Left ventricle myocardium inferior (tissue), 1 donor: ENCODE measurements around the gene DENND4A. TPM values are rescaled to one million over a fixed set of nuclear protein-coding genes. Genes with fewer than 3 reads are reported as not detected.

Experiments
- DNase-seq: peaks from one replicate; pipeline ENCODE4 v3.0.0-alpha.2; 2020
- H3K27ac ChIP-seq: fragments of 200-600 bp; replicated peaks from 2 replicates; pipeline ENCODE4 v1.8.0; 2021
- H3K27me3 ChIP-seq: fragments of 200-600 bp; 2 replicates; pipeline ENCODE4 v1.8.0; 2021; ENCODE audit warnings: low read depth
- H3K36me3 ChIP-seq: fragments of 200-600 bp; 2 replicates; pipeline ENCODE4 v1.8.0; 2021
- H3K4me1 ChIP-seq: fragments of 200-600 bp; 2 replicates; pipeline ENCODE4 v1.8.0; 2021
- H3K4me3 ChIP-seq: fragments of 200-600 bp; 2 replicates; pipeline ENCODE4 v1.8.0; 2021; ENCODE audit warnings: mild to moderate bottlenecking, moderate library complexity
- H3K9me3 ChIP-seq: fragments of 200-600 bp; replicated peaks from 2 replicates; pipeline ENCODE4 v1.8.0; 2021
- intact Hi-C: fragments of 100-400 bp; cut with micrococcal nuclease; formaldehyde crosslinking; loops from one replicate; pipeline ENCODE4 v1.11.0; 2022
- total RNA-seq: library from RNA; stranded (reverse); fragmentation: NEBNext Ultra II Directional; extraction: Animal tissue kit (Norgen Biotek cat#: 25700); gene quantifications from one replicate; pipeline ENCODE4 v1.2.1, GENCODE V29; 2021
- TF ChIP-seq, protein P1 (sequence below): fragments of 200-600 bp; IDR thresholded peaks from 2 replicates; pipeline ENCODE4 v1.8.0; 2021; ENCODE audit warnings: antibody characterized with exemption, mild to moderate bottlenecking, borderline replicate concordance
- donor health status: DM: no; HTN: yes; CAD: no; lungs with severe emphysema.

DENND4A gene
- total RNA-seq, 1 donor from 2014 or later, result 13.5 TPM

DNA sequence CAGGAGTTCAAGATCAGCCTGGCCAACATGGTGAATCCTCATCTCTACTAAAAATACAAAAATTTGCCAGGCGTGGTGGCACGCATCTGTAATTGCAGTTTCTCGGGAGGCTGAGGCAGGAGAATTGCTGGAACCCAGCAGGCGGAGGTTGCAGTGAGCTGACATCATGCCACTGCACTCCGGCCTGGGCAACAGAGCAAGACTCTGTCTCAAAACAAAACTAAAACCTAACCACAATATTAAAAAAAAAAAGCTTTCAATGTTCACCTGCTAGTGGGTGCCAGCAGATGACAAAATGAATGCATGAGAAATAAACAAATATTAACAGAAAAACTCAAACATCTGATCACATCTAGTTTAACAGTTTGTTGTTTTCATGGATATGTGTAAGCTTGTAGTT, 161.3 kb downstream of the DENND4A start:
- H3K4me1 ChIP-seq, result no peaks in the 10 kb centered on the region
- no peaks in the 10 kb centered on the region for H3K36me3 ChIP-seq
- intact Hi-C loops, result no loop called here
- H3K4me3 ChIP-seq, result no peak overlapping the region
- DNase-seq, result no peak
- TF ChIP-seq, protein P1, sequence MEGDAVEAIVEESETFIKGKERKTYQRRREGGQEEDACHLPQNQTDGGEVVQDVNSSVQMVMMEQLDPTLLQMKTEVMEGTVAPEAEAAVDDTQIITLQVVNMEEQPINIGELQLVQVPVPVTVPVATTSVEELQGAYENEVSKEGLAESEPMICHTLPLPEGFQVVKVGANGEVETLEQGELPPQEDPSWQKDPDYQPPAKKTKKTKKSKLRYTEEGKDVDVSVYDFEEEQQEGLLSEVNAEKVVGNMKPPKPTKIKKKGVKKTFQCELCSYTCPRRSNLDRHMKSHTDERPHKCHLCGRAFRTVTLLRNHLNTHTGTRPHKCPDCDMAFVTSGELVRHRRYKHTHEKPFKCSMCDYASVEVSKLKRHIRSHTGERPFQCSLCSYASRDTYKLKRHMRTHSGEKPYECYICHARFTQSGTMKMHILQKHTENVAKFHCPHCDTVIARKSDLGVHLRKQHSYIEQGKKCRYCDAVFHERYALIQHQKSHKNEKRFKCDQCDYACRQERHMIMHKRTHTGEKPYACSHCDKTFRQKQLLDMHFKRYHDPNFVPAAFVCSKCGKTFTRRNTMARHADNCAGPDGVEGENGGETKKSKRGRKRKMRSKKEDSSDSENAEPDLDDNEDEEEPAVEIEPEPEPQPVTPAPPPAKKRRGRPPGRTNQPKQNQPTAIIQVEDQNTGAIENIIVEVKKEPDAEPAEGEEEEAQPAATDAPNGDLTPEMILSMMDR, result no peak
- no peaks in the 10 kb centered on the region for H3K9me3 ChIP-seq
- no peak overlapping the region for H3K27ac ChIP-seq
- no peaks in the 10 kb centered on the region for H3K27me3 ChIP-seq

DNA sequence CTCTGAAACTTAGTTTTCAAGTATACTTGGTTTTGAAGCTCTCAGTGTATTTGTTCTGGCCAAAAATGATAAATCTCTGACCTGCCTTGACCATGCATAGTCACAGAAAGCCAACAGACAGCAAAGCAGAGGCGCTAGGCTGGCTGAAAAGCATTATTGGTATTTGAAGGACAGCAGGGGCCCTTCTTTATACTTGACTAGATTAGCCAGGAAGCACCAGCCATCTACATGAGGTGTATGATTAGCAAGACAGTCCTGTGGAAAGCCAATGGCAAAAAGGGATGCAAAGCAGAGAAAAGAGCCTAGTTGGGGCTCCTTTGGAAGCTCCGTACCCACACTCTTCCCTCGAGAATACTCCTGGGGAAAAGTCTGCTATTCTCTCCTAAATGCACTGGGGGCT, 162.5 kb downstream of the DENND4A start:
- H3K4me3 ChIP-seq, result no peak overlapping the region
- intact Hi-C loops, result no loop called here
- TF ChIP-seq, protein P1, result no peak
- DNase-seq, result no peak
- H3K4me1 ChIP-seq, result no peaks in the 10 kb centered on the region
- no peaks in the 10 kb centered on the region for H3K27me3 ChIP-seq
- H3K36me3 ChIP-seq, result peaks cover 12% of the 10 kb centered on the region
- no peak overlapping the region for H3K27ac ChIP-seq
- H3K9me3 ChIP-seq, result no peaks in the 10 kb centered on the region

DNA sequence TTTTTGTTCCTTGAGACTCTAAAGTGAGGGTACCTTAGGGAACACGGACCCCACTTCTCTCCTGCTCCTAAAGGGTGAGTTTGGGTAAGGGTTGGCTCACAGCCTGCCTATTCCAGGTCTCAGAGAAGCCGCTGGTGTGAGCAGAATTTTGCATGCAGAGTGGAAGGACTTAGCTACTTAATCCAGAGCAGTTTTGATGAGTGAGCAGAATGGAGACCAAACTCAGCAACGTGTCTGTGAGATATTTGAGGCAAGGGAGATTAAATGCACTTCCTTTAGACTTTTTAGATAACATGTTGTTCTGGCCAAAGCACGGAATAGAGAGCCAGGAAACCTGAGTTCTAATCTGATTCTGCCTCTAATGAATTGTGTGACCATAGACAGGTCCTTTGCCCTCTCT, 165.2 kb downstream of the DENND4A start:
- no peaks in the 10 kb centered on the region for H3K4me1 ChIP-seq
- intact Hi-C loops, result no loop called here
- H3K27me3 ChIP-seq, result no peaks in the 10 kb centered on the region
- H3K27ac ChIP-seq, result no peak overlapping the region
- H3K9me3 ChIP-seq, result no peaks in the 10 kb centered on the region
- DNase-seq, result no peak
- peaks cover 16% of the 10 kb centered on the region for H3K36me3 ChIP-seq
- TF ChIP-seq, protein P1, result no peak
- no peak overlapping the region for H3K4me3 ChIP-seq

DNA sequence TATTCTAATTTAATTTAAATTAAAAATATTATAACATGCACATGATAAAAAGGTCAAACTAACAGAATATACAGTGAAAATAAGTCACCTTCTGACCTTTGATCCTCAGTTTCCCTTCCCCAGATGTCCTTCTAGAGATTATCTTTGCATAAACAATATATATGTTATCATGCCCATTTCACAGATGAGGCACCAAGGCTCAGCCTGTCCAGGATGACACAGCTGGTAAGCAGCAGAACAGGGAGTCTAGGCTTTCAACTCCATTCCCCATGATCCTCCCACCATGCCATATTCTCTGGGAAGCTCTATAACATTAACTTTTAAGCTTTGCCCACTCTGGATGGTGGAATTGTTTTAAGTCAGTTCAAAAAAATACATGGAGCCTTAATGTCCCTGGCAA, 169.0 kb downstream of the DENND4A start:
- no peak overlapping the region for H3K4me3 ChIP-seq
- H3K9me3 ChIP-seq, result no peaks in the 10 kb centered on the region
- DNase-seq, result no peak
- H3K27ac ChIP-seq, result no peak overlapping the region
- TF ChIP-seq, protein P1, result no peak
- no peaks in the 10 kb centered on the region for H3K27me3 ChIP-seq
- peaks cover 16% of the 10 kb centered on the region for H3K36me3 ChIP-seq
- intact Hi-C loops, result no loop called here
- H3K4me1 ChIP-seq, result no peaks in the 10 kb centered on the region

DNA sequence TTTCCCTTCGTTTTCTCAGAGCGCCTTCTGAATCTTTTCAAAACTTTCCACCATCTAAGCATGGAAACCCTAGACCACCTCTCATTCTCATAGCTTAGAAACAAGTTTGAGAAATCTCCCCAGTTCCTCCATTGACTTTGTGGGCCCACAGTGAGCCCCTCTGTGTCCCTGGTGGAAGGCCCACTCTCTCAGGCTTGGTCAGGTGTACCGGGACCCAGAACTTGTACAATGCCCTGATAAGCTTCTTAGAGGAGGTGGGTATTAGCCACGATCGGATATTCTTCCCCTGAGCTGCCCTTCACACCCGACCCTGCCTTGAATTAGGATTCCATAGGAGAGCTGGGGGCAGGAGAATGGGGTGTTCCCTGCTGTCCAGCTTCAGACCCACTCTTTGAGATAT, 170.5 kb downstream of the DENND4A start, which contains the start of gene SLC24A1:
SLC24A1 (plus strand) TSS at position 301 of the 400 bp plus-strand sequence. CDS start 2,143 bp downstream, outside the sequence.
- no peaks in the 10 kb centered on the region for H3K4me1 ChIP-seq
- H3K36me3 ChIP-seq, result peaks cover 16% of the 10 kb centered on the region
- H3K27ac ChIP-seq, result no peak within 1 kb of the TSS
- no peak within 1 kb of the TSS for H3K4me3 ChIP-seq
- H3K9me3 ChIP-seq, result no peaks in the 10 kb centered on the region
- no peaks in the 10 kb centered on the region for H3K27me3 ChIP-seq
- TF ChIP-seq, protein P1, result no peak
- intact Hi-C loops, result no loop called here
- no peak for DNase-seq
